Keratinocyte (primary cell): Measurements from ENCODE around the gene MACIR. TPM values are rescaled to one million over a fixed set of nuclear protein-coding genes. Genes with fewer than 3 reads are reported as not detected.

Experiments
- DNase-seq: peaks from one replicate; pipeline ENCODE4 v3.0.0-alpha.2; 2011; ENCODE audit warnings: low read depth, missing footprints, low spot score
- FAIRE-seq: peaks from 2 replicates; lab custom pipeline; 2011; peaks lifted over from hg19 to GRCh38; lab: Jason Lieb, UNC
- H2AFZ ChIP-seq: 2 replicates; pipeline ENCODE4 v1.6.0; 2012; ENCODE audit warnings: low read length, control low read depth, inconsistent platforms; ENCODE audit not compliant: control insufficient read depth
- H3K27ac ChIP-seq: 2 replicates; pipeline ENCODE4 v1.5.1; 2011; ENCODE audit warnings: low read length; ENCODE audit not compliant: control insufficient read depth, insufficient read depth
- H3K27me3 ChIP-seq: 3 replicates; pipeline ENCODE4 v1.6.0; 2011; ENCODE audit warnings: low read length; ENCODE audit not compliant: control insufficient read depth, insufficient read depth; ENCODE audit errors: extremely low read depth
- H3K36me3 ChIP-seq, 2 experiments: 2 replicates in 1 of 2; 3 replicates in 1 of 2; pipeline ENCODE4 v1.5.1; 2011; ENCODE audit warnings: low read length in 2 of 2, mild to moderate bottlenecking in 1 of 2; ENCODE audit not compliant: control insufficient read depth in 2 of 2, insufficient read depth in 2 of 2; ENCODE audit errors: extremely low read depth in 1 of 2
- H3K4me1 ChIP-seq: 3 replicates; pipeline ENCODE4 v1.5.1; 2011; ENCODE audit warnings: low read length; ENCODE audit not compliant: control insufficient read depth, insufficient read depth; ENCODE audit errors: extremely low read depth
- H3K4me2 ChIP-seq: 3 replicates; pipeline ENCODE4 v1.6.0; 2011; ENCODE audit warnings: low read depth, low read length; ENCODE audit not compliant: control insufficient read depth, insufficient read depth; ENCODE audit errors: extremely low read depth
- H3K4me3 ChIP-seq, 3 experiments: fragments of 200-600 bp in 1 of 3; sonication (generic) in 1 of 3; 2 replicates in 2 of 3; 3 replicates in 1 of 3; pipeline ENCODE4 v1.5.1; 2011 to 2016; ENCODE audit warnings: low read length in 3 of 3, mild to moderate bottlenecking in 3 of 3, control low read depth in 2 of 3, inconsistent platforms in 1 of 3, low read depth in 1 of 3, mixed read lengths in 1 of 3, mixed run types in 1 of 3, moderate library complexity in 1 of 3; ENCODE audit not compliant: control insufficient read depth in 2 of 3, insufficient read depth in 2 of 3; ENCODE audit errors: extremely low read depth in 1 of 3
- H3K79me2 ChIP-seq: 2 replicates; pipeline ENCODE4 v1.6.0; 2012; ENCODE audit warnings: low read length; ENCODE audit not compliant: control insufficient read depth, insufficient read depth
- H3K9ac ChIP-seq: 3 replicates; pipeline ENCODE4 v1.6.0; 2011; ENCODE audit warnings: low read length; ENCODE audit not compliant: control insufficient read depth, insufficient read depth; ENCODE audit errors: extremely low read depth
- H3K9me1 ChIP-seq: 3 replicates; pipeline ENCODE4 v1.6.0; 2011; ENCODE audit warnings: low read length; ENCODE audit not compliant: control insufficient read depth, insufficient read depth; ENCODE audit errors: extremely low read depth
- H3K9me3 ChIP-seq: 2 replicates; pipeline ENCODE4 v1.5.1; 2012; ENCODE audit warnings: low read depth, low read length; ENCODE audit not compliant: control insufficient read depth
- H4K20me1 ChIP-seq: 3 replicates; pipeline ENCODE4 v1.6.0; 2011; ENCODE audit warnings: low read length; ENCODE audit not compliant: control insufficient read depth, insufficient read depth; ENCODE audit errors: extremely low read depth
- CTCF ChIP-seq, 3 experiments: IDR thresholded peaks in 1 of 3; conservative IDR thresholded peaks in 1 of 3; optimal IDR thresholded peaks in 1 of 3; 2 replicates in 2 of 3; 3 replicates in 1 of 3; pipeline versions ENCODE3 to v1.5.1; 2011; ENCODE audit warnings: low read length in 3 of 3, mild to moderate bottlenecking in 3 of 3, moderate library complexity in 2 of 3, control low read depth in 1 of 3, inconsistent platforms in 1 of 3; ENCODE audit not compliant: insufficient read depth in 2 of 3; ENCODE audit errors: extremely low read depth in 1 of 3
- EZH2 ChIP-seq: IDR thresholded peaks from one replicate; pipeline ENCODE4 v1.6.1; 2012; ENCODE audit warnings: inconsistent platforms, mild to moderate bottlenecking, low read length, moderate library complexity
- dilution Hi-C: fragments of 300-500 bp; cut with MboI; formaldehyde crosslinking; loops from one replicate; pipeline ENCODE4 v1.7.0; 2020; ENCODE audit warnings: low sequenced_read_pairs; ENCODE audit not compliant: extremely low pct_ligation_motif_present
- polyA plus RNA-seq, 5 experiments: library from polyadenylated mRNA; depleted of rRNA in 3 of 5; stranded (reverse) in 3 of 5; stranded (forward) in 1 of 5; unstranded in 1 of 5; fragments of >200 nt; gene quantifications; 1 replicate in 1 of 5; 2 replicates in 3 of 5; 3 replicates in 1 of 5; pipeline versions ENCODE4 v1.2.1 to v1.2.3, GENCODE V29; 2011 to 2012; ENCODE audit warnings: missing spikeins in 2 of 5, low read depth in 1 of 5, low replicate concordance in 1 of 5

Gene MACIR
- polyA plus RNA-seq, 1 donor (not counting 4 experiments of a cell fraction or from before 2014, with no cell fraction given), result 9.5 TPM

GRCh38 chr5:103216137-103216536, 42.4 kb upstream of the MACIR start:
- Histone ChIP-seq H3K27me3 (no peaks in the 10 kb centered on the region), H3K36me3 (no peaks in the 10 kb centered on the region), H3K9me1 (no peaks in the 10 kb centered on the region), H2AFZ (no peak overlapping the region), H3K9ac (no peak overlapping the region), H3K4me1 (no peaks in the 10 kb centered on the region), H4K20me1 (no peaks in the 10 kb centered on the region), H3K4me3 (no peak overlapping the region), H3K9me3 (no peaks in the 10 kb centered on the region), H3K79me2 (no peaks in the 10 kb centered on the region), H3K4me2 (no peak overlapping the region), H3K27ac (no peak overlapping the region)
- dilution Hi-C loops, result no loop called here
- TF ChIP-seq EZH2 (no peak), CTCF (optimal IDR thresholded peaks at IDR 0.05 in 1 of 3, IDR thresholded peaks at IDR 0.05 in 1 of 3, conservative IDR thresholded peaks at IDR 0.05 in 1 of 3; ENCODE audit: extremely low read depth in 1 of 3, insufficient read depth in 2 of 3, low read length in 3 of 3) (no peak)
- FAIRE-seq (no peak), DNase-seq (no peak)

GRCh38 chr5:103216697-103217096, 41.9 kb upstream of the MACIR start:
- H3K36me3 ChIP-seq, result no peaks in the 10 kb centered on the region
- H3K27me3 ChIP-seq, result no peaks in the 10 kb centered on the region
- dilution Hi-C loops, result no loop called here
- H3K27ac ChIP-seq, result no peak overlapping the region
- H2AFZ ChIP-seq, result no peak overlapping the region
- FAIRE-seq, result no peak
- no peak overlapping the region for H3K4me3 ChIP-seq
- no peak overlapping the region for H3K9ac ChIP-seq
- H3K79me2 ChIP-seq, result no peaks in the 10 kb centered on the region
- H3K4me1 ChIP-seq, result no peaks in the 10 kb centered on the region
- no peak for DNase-seq
- no peaks in the 10 kb centered on the region for H4K20me1 ChIP-seq
- no peaks in the 10 kb centered on the region for H3K9me3 ChIP-seq
- no peaks in the 10 kb centered on the region for H3K9me1 ChIP-seq
- TF ChIP-seq CTCF (optimal IDR thresholded peaks at IDR 0.05 in 1 of 3, IDR thresholded peaks at IDR 0.05 in 1 of 3, conservative IDR thresholded peaks at IDR 0.05 in 1 of 3; ENCODE audit: extremely low read depth in 1 of 3, insufficient read depth in 2 of 3, low read length in 3 of 3), result no peak
- TF ChIP-seq EZH2, result no peak
- H3K4me2 ChIP-seq, result no peak overlapping the region
